Adipocyte (in vitro differentiated cells): ENCODE results near the gene SYT7.

Experiments used
- DNase-seq: peaks from one replicate; pipeline ENCODE4 v3.0.0-alpha.2; 2015; ENCODE audit warnings: low read depth
- H3K27me3 ChIP-seq: replicated peaks from 2 replicates; pipeline ENCODE4 v1.7.0; 2013; ENCODE audit warnings: mild to moderate bottlenecking, low read length, moderate library complexity; ENCODE audit not compliant: control insufficient read depth, insufficient read depth
- H3K36me3 ChIP-seq: 2 replicates; pipeline ENCODE4 v1.7.0; 2013; ENCODE audit warnings: low read length, mild to moderate bottlenecking, moderate library complexity; ENCODE audit not compliant: control insufficient read depth, insufficient read depth, severe bottlenecking
- H3K4me1 ChIP-seq: 2 replicates; pipeline ENCODE4 v1.7.0; 2013; ENCODE audit warnings: mild to moderate bottlenecking, low read length, moderate library complexity; ENCODE audit not compliant: control insufficient read depth, insufficient read depth
- H3K4me3 ChIP-seq: 2 replicates; pipeline ENCODE4 v1.7.0; 2013; ENCODE audit warnings: mild to moderate bottlenecking, low read length, moderate library complexity
- H3K9ac ChIP-seq: 2 replicates; pipeline ENCODE4 v1.7.0; 2013; ENCODE audit warnings: mild to moderate bottlenecking, low read length, moderate library complexity
- H3K9me3 ChIP-seq: 2 replicates; pipeline ENCODE4 v1.7.0; 2013; ENCODE audit warnings: mild to moderate bottlenecking, low read length, moderate library complexity; ENCODE audit not compliant: control insufficient read depth

SYT7 gene

GRCh38 chr11:61607426-61607825 lies 26.6 kb upstream of the SYT7 start:
- Histone ChIP-seq H3K9me3 (no peaks in the 10 kb centered on the region), H3K4me1 (peaks cover 24% of the 10 kb centered on the region), H3K27me3 (peaks cover 12% of the 10 kb centered on the region), H3K36me3 (no peaks in the 10 kb centered on the region), H3K9ac (no peak overlapping the region), H3K4me3 (no peak overlapping the region)
- no peak for DNase-seq

GRCh38 chr11:61603667-61604066 lies 22.8 kb upstream of the SYT7 start:
- Histone ChIP-seq H3K36me3 (no peaks in the 10 kb centered on the region), H3K4me1 (peaks cover 34% of the 10 kb centered on the region), H3K4me3 (peak overlapping the region; percentile 37), H3K9ac (peak overlapping the region; percentile 33), H3K27me3 (peaks cover 4% of the 10 kb centered on the region), H3K9me3 (no peaks in the 10 kb centered on the region)
- no peak for DNase-seq

GRCh38 chr11:61602775-61603569 lies 22.1 kb upstream of the SYT7 start:
- Histone ChIP-seq H3K9ac (peak overlapping the region; percentile 33), H3K36me3 (no peaks in the 10 kb centered on the region), H3K4me1 (peaks cover 36% of the 10 kb centered on the region), H3K9me3 (no peaks in the 10 kb centered on the region), H3K4me3 (peak overlapping the region; percentile 37), H3K27me3 (peaks cover 4% of the 10 kb centered on the region)
- DNase-seq: peak; percentile 93

- Histone ChIP-seq H3K9ac (no peak overlapping the region), H3K36me3 (no peaks in the 10 kb centered on the region), H3K9me3 (no peaks in the 10 kb centered on the region), H3K4me1 (peaks cover 36% of the 10 kb centered on the region), H3K4me3 (no peak overlapping the region), H3K27me3 (peaks cover 4% of the 10 kb centered on the region)
- DNase-seq: no peak
These were observed 20.6 kb upstream of the SYT7 start for GRCh38 chr11:61601512-61601911.

- H3K9ac ChIP-seq: peak overlapping the region; percentile 23
- H3K4me3 ChIP-seq: peak overlapping the region; percentile 32
- no peak for DNase-seq
- no peaks in the 10 kb centered on the region for H3K36me3 ChIP-seq
- peaks cover 36% of the 10 kb centered on the region for H3K4me1 ChIP-seq
- H3K27me3 ChIP-seq: peaks cover 3% of the 10 kb centered on the region
- H3K9me3 ChIP-seq: no peaks in the 10 kb centered on the region
These were observed 19.3 kb upstream of the SYT7 start for GRCh38 chr11:61599968-61600710.

GRCh38 chr11:61598886-61599868 lies 18.3 kb upstream of the SYT7 start:
- H3K27me3 ChIP-seq: peaks cover 8% of the 10 kb centered on the region
- H3K36me3 ChIP-seq: no peaks in the 10 kb centered on the region
- DNase-seq: peak; percentile 53
- no peaks in the 10 kb centered on the region for H3K9me3 ChIP-seq
- H3K9ac ChIP-seq: peak overlapping the region; percentile 23
- peak overlapping the region; percentile 32 for H3K4me3 ChIP-seq
- H3K4me1 ChIP-seq: peaks cover 36% of the 10 kb centered on the region

GRCh38 chr11:61598374-61598773 lies 17.5 kb upstream of the SYT7 start:
- Histone ChIP-seq H3K9me3 (no peaks in the 10 kb centered on the region), H3K36me3 (no peaks in the 10 kb centered on the region), H3K27me3 (peaks cover 8% of the 10 kb centered on the region), H3K9ac (no peak overlapping the region), H3K4me1 (peaks cover 31% of the 10 kb centered on the region), H3K4me3 (no peak overlapping the region)
- DNase-seq: no peak

- H3K9ac ChIP-seq: no peak overlapping the region
- H3K9me3 ChIP-seq: no peaks in the 10 kb centered on the region
- H3K36me3 ChIP-seq: no peaks in the 10 kb centered on the region
- no peak overlapping the region for H3K4me3 ChIP-seq
- H3K27me3 ChIP-seq: peaks cover 8% of the 10 kb centered on the region
- no peak for DNase-seq
- H3K4me1 ChIP-seq: peaks cover 19% of the 10 kb centered on the region
These were observed 16.1 kb upstream of the SYT7 start for GRCh38 chr11:61596990-61597389.

- Histone ChIP-seq H3K27me3 (peaks cover 8% of the 10 kb centered on the region), H3K9ac (no peak overlapping the region), H3K4me1 (peaks cover 19% of the 10 kb centered on the region), H3K9me3 (no peaks in the 10 kb centered on the region), H3K36me3 (no peaks in the 10 kb centered on the region), H3K4me3 (no peak overlapping the region)
- no peak for DNase-seq
These were observed 15.7 kb upstream of the SYT7 start for GRCh38 chr11:61596542-61596941.

- H3K4me3 ChIP-seq: no peak overlapping the region
- H3K36me3 ChIP-seq: no peaks in the 10 kb centered on the region
- DNase-seq: no peak
- no peak overlapping the region for H3K9ac ChIP-seq
- no peaks in the 10 kb centered on the region for H3K9me3 ChIP-seq
- peaks cover 13% of the 10 kb centered on the region for H3K27me3 ChIP-seq
- H3K4me1 ChIP-seq: peaks cover 15% of the 10 kb centered on the region
These were observed 14.0 kb upstream of the SYT7 start for GRCh38 chr11:61594907-61595257.

GRCh38 chr11:61593151-61593550 lies 12.3 kb upstream of the SYT7 start:
- peaks cover 9% of the 10 kb centered on the region for H3K4me1 ChIP-seq
- DNase-seq: no peak
- H3K9ac ChIP-seq: no peak overlapping the region
- no peak overlapping the region for H3K4me3 ChIP-seq
- H3K9me3 ChIP-seq: no peaks in the 10 kb centered on the region
- peaks cover 13% of the 10 kb centered on the region for H3K27me3 ChIP-seq
- no peaks in the 10 kb centered on the region for H3K36me3 ChIP-seq
